ENCODE data around the gene RFNG.

DNA sequence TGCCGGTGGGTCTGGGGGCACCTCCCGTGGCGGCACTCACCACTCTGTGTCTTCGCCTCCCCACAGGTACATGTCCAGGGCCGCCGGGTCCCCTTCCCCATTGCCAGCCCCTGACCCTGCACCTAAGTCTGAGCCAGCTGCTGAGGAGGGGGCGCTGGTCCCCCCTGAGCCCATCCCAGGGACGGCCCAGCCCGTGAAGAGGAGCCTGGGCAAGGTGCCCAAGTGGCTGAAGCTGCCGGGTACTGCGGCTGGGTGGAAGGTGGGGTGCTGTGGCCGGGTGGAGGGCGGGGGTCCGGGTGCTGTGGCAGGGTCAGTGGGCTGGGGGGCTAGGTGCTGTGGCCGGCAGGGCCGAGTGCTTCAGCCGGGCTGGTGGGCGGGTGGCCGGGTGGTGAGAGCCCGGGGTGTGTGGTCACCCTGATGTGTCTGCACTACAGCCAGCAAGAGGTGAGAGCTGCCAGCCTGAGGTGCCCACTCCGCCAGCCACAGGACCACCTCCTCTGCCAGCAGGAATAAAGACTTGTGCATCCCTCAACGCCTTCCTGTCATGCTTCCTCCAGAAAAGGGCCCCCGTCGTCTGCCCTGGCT, 34.6 kb downstream of the RFNG start:
- TF ChIP-seq, protein P1, sequence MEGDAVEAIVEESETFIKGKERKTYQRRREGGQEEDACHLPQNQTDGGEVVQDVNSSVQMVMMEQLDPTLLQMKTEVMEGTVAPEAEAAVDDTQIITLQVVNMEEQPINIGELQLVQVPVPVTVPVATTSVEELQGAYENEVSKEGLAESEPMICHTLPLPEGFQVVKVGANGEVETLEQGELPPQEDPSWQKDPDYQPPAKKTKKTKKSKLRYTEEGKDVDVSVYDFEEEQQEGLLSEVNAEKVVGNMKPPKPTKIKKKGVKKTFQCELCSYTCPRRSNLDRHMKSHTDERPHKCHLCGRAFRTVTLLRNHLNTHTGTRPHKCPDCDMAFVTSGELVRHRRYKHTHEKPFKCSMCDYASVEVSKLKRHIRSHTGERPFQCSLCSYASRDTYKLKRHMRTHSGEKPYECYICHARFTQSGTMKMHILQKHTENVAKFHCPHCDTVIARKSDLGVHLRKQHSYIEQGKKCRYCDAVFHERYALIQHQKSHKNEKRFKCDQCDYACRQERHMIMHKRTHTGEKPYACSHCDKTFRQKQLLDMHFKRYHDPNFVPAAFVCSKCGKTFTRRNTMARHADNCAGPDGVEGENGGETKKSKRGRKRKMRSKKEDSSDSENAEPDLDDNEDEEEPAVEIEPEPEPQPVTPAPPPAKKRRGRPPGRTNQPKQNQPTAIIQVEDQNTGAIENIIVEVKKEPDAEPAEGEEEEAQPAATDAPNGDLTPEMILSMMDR (conservative IDR thresholded peaks at IDR 0.05; ENCODE audit: low read depth, low read length) = no peak
- TF ChIP-seq FOS (IDR thresholded peaks at IDR 0.05; ENCODE audit: low read depth, low read length) (no peak), CEBPB (IDR thresholded peaks at IDR 0.05; ENCODE audit: low read depth, low read length) (no peak), POLR2A (IDR thresholded peaks at IDR 0.05; ENCODE audit: low read depth, low read length) (no peak)
- TF ChIP-seq, protein P2, sequence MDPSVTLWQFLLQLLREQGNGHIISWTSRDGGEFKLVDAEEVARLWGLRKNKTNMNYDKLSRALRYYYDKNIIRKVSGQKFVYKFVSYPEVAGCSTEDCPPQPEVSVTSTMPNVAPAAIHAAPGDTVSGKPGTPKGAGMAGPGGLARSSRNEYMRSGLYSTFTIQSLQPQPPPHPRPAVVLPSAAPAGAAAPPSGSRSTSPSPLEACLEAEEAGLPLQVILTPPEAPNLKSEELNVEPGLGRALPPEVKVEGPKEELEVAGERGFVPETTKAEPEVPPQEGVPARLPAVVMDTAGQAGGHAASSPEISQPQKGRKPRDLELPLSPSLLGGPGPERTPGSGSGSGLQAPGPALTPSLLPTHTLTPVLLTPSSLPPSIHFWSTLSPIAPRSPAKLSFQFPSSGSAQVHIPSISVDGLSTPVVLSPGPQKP (IDR thresholded peaks at IDR 0.05; ENCODE audit: borderline replicate concordance, low read depth, low read length) = no peak
